ENCODE results near the gene HMGN4. TPM values are rescaled to one million over a fixed set of nuclear protein-coding genes. Genes with fewer than 3 reads are reported as not detected.

Gene HMGN4
- total and polyA plus RNA-seq, 9 of the 15 experiments (the other 6 are each of a cell fraction or from before 2014, with no cell fraction given) = 35.4 to 134 (median 94.1) TPM

DNA sequence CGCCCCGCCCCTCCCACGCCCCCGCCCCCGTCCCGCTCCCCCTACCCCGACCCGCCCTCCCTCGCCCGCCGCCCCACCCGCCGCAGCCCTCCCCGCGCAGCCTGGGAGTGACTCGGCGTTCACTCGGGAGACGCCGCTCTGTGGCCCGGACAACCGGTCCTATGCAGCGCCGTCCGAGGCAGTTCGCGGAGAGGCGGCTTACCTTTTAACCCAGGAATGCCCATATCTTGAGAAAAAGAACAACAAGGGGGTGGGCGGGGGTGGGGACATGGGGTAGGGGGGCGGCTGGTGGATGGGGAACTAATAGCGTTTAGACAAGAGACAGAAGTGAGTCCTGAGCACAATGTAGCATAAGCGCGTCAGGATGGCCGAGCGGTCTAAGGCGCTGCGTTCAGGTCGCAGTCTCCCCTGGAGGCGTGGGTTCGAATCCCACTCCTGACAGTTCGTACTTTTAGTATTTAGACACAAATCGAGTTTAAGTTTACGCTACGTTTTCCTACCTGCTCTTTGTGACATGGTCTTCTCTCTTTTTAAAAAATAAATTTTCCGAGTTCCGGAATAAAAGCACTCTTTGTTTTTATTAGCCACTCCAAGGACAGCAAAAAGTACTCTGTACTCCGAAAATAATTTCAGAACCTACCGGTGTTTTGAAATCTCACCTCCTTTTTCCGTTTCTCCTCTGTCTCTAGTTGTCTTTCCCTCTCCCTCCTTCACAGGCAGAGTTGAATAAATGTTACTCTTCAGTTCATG, 17.1 kb upstream of the HMGN4 start (continued):
- TF ChIP-seq BRF1 (IDR thresholded peaks at IDR 0.05; ENCODE audit: borderline replicate concordance, extremely low read depth, insufficient read length) = peak; percentile 20

DNA sequence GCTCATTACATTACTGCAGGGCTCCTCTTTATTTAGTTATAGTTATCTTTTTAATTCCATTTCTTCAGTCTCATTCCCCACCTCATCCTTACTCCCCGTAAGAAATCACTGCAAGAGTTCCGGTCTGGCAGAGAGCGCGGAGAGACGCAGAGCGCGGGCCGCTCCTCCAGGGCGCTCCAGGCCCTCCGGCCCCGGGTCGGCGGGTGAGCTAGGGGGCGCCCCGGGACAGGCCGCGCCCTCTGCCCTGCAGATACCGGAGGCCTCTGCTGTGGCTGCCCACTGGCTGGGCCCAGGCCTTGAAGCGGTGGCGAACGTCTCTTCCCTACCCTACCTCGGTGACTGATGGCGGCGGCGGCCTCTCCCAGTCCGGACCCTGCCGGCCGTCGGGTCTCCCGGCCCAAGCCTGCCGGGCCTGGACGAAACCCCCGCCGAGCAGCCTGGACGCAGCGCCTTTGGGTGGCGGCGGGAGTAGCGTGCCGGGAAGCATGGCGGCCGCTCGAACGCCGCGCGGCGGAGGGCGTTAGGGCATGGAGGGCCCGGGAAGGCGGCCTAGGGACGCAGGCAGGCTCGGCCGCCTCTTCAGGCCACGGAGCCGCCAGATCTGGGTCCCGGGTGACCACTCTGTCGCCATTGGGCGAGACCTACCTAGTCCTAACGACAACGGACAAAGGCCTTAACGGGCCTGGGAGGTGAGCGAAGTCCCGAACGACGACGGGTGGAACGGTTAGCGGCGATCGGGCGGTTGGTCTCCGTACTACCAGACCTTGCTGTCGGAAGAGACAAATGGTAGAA, 16.4 kb upstream of the HMGN4 start:
- FAIRE-seq (no peak), ATAC-seq (peak; percentile 93), DNase-seq (ENCODE audit: extremely low read depth in 1 of 4, low spot score in 3 of 4) (peak; percentile 84 to 91 (median 88))
- BruUV-seq (replicated peaks) = no TSS peak
- Histone ChIP-seq H3K36me3 (ENCODE audit: control insufficient read depth, insufficient read depth, low read length) (no peaks in the 10 kb centered on the region; the same call in 2 of the 3 replicates), H3K4me2 (ENCODE audit: insufficient read depth, low read length) (peak overlapping the region; percentile 94), H3K27ac (ENCODE audit: extremely low read depth, low read depth, low read length) (peak overlapping the region; percentile 98), H2AFZ (ENCODE audit: low read depth, low read length) (peak overlapping the region; percentile 93), H3K79me2 (ENCODE audit: control insufficient read depth, insufficient read depth, low read length) (peaks cover 38% of the 10 kb centered on the region), H3K4me1 (replicated peaks in 1 of 2; ENCODE audit: control insufficient read depth in 2 of 2, insufficient read depth in 2 of 2, low read length in 2 of 2) (peaks cover 13 to 25% of the 10 kb centered on the region in 2 experiments; a peak in 4 of 5 replicates), H4K20me1 (replicated peaks; ENCODE audit: control insufficient read depth, insufficient read depth, low read length) (no peaks in the 10 kb centered on the region), H3K27me3 (ENCODE audit: control insufficient read depth in 2 of 2, insufficient read depth in 2 of 2, low read length in 2 of 2) (no peaks in the 10 kb centered on the region), H3K9me3 (replicated peaks; ENCODE audit: control insufficient read depth, insufficient read depth, low read depth, low read length) (no peaks in the 10 kb centered on the region), H3K9me1 (ENCODE audit: control insufficient read depth, insufficient read depth, low read length) (no peaks in the 10 kb centered on the region), H3K4me3 (peak overlapping the region; percentile 70), H3K9ac (ENCODE audit: insufficient read depth in 1 of 2, low read depth in 2 of 2, low read length in 2 of 2) (peak overlapping the region; percentile 96 to 99)
- intact Hi-C loops (cut with micrococcal nuclease) = loop anchor here (1.0 to 2.0 kb wide), 4 partner anchors 16 to 73 kb away; no protein-coding TSS in a partner anchor
- under 1% methylated on average over 74 of the region's 74 CpGs for WGBS (ENCODE audit: insufficient coverage, low coverage, missing lambda C conversion rate)
- POLR2A ChIA-PET = interaction anchor here (0.6 to 3.1 kb wide), 15 partner anchors 9 to 1010 kb away, joined by 3 to 21 read pairs (median 4); partner anchors contain the start of gene HMGN4
- in situ Hi-C loops (cut with MboI) = no loop called here
- CTCF ChIA-PET (ENCODE audit: low intra/inter-chr PET ratio) = interaction anchor here (1.2 to 1.3 kb wide), 2 partner anchors 74 to 181 kb away, joined by 5 read pairs; no protein-coding TSS in a partner anchor
- TF ChIP-seq NFE2L1 (tag; IDR thresholded peaks at IDR 0.05; ENCODE audit: borderline replicate concordance, low read depth) (no peak), PHF8 (IDR thresholded peaks at IDR 0.05; ENCODE audit: borderline replicate concordance, low read length) (peak; percentile 89), SMARCC2 (IDR thresholded peaks at IDR 0.05; ENCODE audit: low read depth) (0 out of 2 replicates have a peak, but pooled peaks have one; percentile 17), SRSF1 (IDR thresholded peaks at IDR 0.05; ENCODE audit: low read depth, low read length) (no peak), POU5F1 (IDR thresholded peaks at IDR 0.05; ENCODE audit: borderline replicate concordance, low read depth, low read length, partially characterized antibody) (no peak), GATAD2A (IDR thresholded peaks at IDR 0.05) (peak; percentile 89; the same call in 1 of the 2 replicates), ETV6 (IDR thresholded peaks at IDR 0.05; ENCODE audit: borderline replicate concordance in 1 of 2, low read depth in 2 of 2, low read length in 1 of 2) (no peak), ETV6 (CRISPR knock-in tag; IDR thresholded peaks at IDR 0.05; ENCODE audit: borderline replicate concordance) (no peak), RAD21 (CRISPR knock-in tag; conservative IDR thresholded peaks at IDR 0.05 in 1 of 2, IDR thresholded peaks at IDR 0.05 in 1 of 2) (peak; percentile 56 to 71)
- TF ChIP-seq, protein P1, sequence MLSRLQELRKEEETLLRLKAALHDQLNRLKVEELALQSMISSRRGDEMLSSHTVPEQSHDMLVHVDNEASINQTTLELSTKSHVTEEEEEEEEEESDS (CRISPR knock-in tag; IDR thresholded peaks at IDR 0.05) = no peak
- TF ChIP-seq, protein P2, sequence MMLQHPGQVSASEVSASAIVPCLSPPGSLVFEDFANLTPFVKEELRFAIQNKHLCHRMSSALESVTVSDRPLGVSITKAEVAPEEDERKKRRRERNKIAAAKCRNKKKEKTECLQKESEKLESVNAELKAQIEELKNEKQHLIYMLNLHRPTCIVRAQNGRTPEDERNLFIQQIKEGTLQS (IDR thresholded peaks at IDR 0.05) = no peak
- TF ChIP-seq, protein P2 (CRISPR knock-in tag; conservative IDR thresholded peaks at IDR 0.05) = peak; percentile 44; the same call in 1 of the 2 replicates
- TF ChIP-seq, protein P3, sequence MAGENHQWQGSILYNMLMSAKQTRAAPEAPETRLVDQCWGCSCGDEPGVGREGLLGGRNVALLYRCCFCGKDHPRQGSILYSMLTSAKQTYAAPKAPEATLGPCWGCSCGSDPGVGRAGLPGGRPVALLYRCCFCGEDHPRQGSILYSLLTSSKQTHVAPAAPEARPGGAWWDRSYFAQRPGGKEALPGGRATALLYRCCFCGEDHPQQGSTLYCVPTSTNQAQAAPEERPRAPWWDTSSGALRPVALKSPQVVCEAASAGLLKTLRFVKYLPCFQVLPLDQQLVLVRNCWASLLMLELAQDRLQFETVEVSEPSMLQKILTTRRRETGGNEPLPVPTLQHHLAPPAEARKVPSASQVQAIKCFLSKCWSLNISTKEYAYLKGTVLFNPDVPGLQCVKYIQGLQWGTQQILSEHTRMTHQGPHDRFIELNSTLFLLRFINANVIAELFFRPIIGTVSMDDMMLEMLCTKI (IDR thresholded peaks at IDR 0.05; ENCODE audit: partially characterized antibody) = no peak

Measured in K562 (cell line).